ENCODE measurements around the gene ADAMTS5.

The ADAMTS5 gene

DNA sequence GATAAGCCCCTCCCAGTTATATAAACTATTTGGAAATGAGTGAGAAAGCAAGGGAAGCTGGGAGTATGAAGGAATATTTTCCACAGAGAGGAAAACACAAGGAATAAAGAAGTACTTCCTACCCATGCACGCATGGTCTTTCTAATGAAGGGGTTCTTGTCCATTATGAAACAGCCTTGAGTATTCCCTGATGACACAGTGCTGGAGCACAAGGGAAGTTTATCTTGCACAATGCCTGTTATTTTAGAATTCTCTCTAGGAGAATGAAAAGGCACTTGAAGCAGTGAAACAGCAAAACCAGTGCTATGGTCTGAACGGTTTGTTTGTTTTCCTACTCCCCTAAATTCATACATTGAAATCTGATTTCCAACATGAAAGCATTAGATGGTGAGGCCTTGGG, 83.1 kb downstream of the ADAMTS5 start:
- DNase-seq, result no peak

DNA sequence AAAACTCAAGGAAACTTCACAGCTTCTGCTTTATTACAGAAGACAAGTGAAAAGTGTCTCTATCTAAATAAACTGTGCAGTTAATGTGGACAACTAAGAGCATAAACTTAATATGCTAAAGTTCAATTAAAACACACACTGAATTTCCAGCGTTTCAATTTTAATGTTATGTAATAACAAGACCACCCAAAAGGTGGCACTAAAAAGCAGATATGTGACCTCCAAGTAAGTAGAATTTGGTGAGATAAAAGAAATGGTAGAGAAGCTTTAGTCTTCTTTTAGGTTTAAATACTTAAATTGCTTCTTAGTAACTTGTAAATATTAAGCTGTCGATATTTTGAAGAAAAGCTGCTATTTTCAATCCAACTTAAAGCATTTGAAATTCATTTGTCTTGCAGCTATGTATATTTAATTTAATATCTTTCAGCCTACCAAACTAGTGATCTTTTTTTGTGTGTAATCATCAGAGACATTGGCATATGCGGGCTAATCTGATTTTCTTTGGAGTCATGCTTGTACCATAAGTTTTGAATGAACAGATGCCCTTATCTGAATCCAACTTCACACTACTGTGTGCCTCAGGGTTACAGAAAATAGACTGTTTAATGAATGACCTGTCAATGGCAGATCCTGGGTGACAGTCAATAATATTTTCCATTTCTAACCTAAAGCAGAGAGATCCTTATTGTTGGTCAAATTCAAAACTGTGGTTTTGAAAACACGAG, 85.2 kb downstream of the ADAMTS5 start:
- no peak for DNase-seq

- no peak for DNase-seq
These were observed 89.9 kb downstream of the ADAMTS5 start for GRCh38 chr21:26877018-26877417.

- DNase-seq, result no peak
These were observed 92.5 kb downstream of the ADAMTS5 start for GRCh38 chr21:26874347-26874746.

Measured in NCI-H1417 treated with DMSO at 0.1 percent for 48 hours (cell line).